Right atrium auricular region (tissue), 2 donors: ENCODE data around the gene FARSA. TPM values are rescaled to one million over a fixed set of nuclear protein-coding genes. Genes with fewer than 3 reads are reported as not detected.
"Not testable (repeated sequence)": the region's sequence is repeated elsewhere in the genome, so short reads cannot be mapped to it uniquely, and the experiment has no call there.

Source experiments
- DNase-seq: peaks from one replicate; pipeline ENCODE4 v3.0.0-alpha.2; 2019; ENCODE audit warnings: low spot score
- H3K27ac ChIP-seq, 2 donors: fragments of 200-600 bp; sonication (generic); 1 replicate in 1 of 2; 2 replicates in 1 of 2; pipeline ENCODE4 v1.5.1; 2016 to 2019
- H3K27me3 ChIP-seq, 2 donors: fragments of 200-600 bp; sonication (generic); one replicate each; pipeline versions ENCODE4 v1.5.1 to v1.6.0; 2017 to 2019
- H3K36me3 ChIP-seq: fragments of 200-600 bp; sonication (generic); one replicate; pipeline ENCODE4 v1.5.1; 2016
- H3K4me1 ChIP-seq, 2 donors: fragments of 200-600 bp; sonication (generic); one replicate each; pipeline versions ENCODE4 v1.5.1 to v1.6.0; 2017 to 2019
- H3K4me3 ChIP-seq, 2 donors: fragments of 200-600 bp; sonication (generic); 1 replicate in 1 of 2; 2 replicates in 1 of 2; pipeline ENCODE4 v1.5.1; 2017 to 2019; ENCODE audit warnings: mild to moderate bottlenecking in 1 of 2, moderate library complexity in 1 of 2
- H3K9me3 ChIP-seq, 2 donors: fragments of 200-600 bp; sonication (generic); one replicate each; pipeline ENCODE4 v1.5.1; 2019
- total RNA-seq, 2 donors: library from RNA; depleted of rRNA; stranded (reverse); fragments of >200 nt; gene quantifications; one replicate each; pipeline ENCODE4 v1.1.0, GENCODE V29; 2016
- TF ChIP-seq, protein P1 (sequence below), 2 donors: fragments of 200-600 bp; sonication (generic); IDR thresholded peaks; one replicate each; pipeline ENCODE4 v1.5.1; 2019; ENCODE audit warnings: antibody characterized with exemption in 2 of 2

The FARSA gene
- total RNA-seq, 2 donors from 2014 or later: 36.4 TPM

- Histone ChIP-seq H3K36me3 (peaks cover 2% of the 10 kb centered on the region), H3K4me1 (peaks cover 0 to 20% of the 10 kb centered on the region in 2 donors), H3K9me3 (no peaks in the 10 kb centered on the region), H3K4me3 (peak within 1 kb of the TSS; percentile 50 to 91), H3K27ac (peak within 1 kb of the TSS; percentile 62 to 75), H3K27me3 (peaks cover 0 to under 1% of the 10 kb centered on the region in 2 donors)
- DNase-seq: peak; percentile 99
- TF ChIP-seq, protein P1, sequence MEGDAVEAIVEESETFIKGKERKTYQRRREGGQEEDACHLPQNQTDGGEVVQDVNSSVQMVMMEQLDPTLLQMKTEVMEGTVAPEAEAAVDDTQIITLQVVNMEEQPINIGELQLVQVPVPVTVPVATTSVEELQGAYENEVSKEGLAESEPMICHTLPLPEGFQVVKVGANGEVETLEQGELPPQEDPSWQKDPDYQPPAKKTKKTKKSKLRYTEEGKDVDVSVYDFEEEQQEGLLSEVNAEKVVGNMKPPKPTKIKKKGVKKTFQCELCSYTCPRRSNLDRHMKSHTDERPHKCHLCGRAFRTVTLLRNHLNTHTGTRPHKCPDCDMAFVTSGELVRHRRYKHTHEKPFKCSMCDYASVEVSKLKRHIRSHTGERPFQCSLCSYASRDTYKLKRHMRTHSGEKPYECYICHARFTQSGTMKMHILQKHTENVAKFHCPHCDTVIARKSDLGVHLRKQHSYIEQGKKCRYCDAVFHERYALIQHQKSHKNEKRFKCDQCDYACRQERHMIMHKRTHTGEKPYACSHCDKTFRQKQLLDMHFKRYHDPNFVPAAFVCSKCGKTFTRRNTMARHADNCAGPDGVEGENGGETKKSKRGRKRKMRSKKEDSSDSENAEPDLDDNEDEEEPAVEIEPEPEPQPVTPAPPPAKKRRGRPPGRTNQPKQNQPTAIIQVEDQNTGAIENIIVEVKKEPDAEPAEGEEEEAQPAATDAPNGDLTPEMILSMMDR (IDR thresholded peaks at IDR 0.05): no peak
These were observed 42.5 kb downstream of the FARSA start, which contains the start of gene GCDH for GRCh38 chr19:12890787-12891552. Gene GCDH, plus strand, starts transcription at chr19:12891160. Its CDS starts 145 bp downstream, at chr19:12891305.

DNA sequence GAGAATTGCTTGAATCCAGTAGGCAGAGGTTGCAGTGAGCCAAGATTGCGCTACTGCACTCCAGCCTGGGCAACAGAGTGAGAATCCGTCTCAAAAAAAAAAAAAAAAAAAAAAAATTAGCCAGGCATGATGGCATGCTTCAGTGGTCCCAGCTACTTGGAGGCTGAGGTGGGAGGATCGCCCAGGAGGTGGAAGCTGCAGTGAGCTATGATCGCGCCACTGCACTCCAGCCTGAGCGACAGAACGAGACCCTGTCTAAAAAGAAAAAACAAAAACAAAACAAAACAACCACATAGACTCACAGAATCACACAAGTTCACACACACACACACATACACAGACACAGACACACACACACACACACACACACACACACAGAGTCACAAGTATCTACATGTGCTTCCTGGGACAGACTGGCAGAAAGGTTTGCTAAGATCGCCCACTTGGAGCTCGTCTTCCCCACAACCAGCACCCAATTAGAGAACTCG, 43.2 kb downstream of the FARSA start:
- Histone ChIP-seq H3K27ac (peak overlapping the region; percentile 31 to 39), H3K4me1 (peaks cover 0 to 26% of the 10 kb centered on the region in 2 donors), H3K4me3 (peak overlapping the region in 1 of 2 donors; percentile 91)
- not testable (repeated sequence) for H3K27me3 ChIP-seq, DNase-seq, H3K36me3 ChIP-seq, H3K9me3 ChIP-seq

- no peak overlapping the region for H3K27ac ChIP-seq
- TF ChIP-seq, protein P1 (IDR thresholded peaks at IDR 0.05): no peak
- no peaks in the 10 kb centered on the region for H3K36me3 ChIP-seq
These were observed 45.4 kb downstream of the FARSA start for GRCh38 chr19:12888006-12888603.

GRCh38 chr19:12886969-12887747, 46.4 kb downstream of the FARSA start, which contains the start of gene KLF1:
Gene KLF1, minus strand, starts transcription at chr19:12887201. Its CDS starts 61 bp downstream, at chr19:12887140.
- H3K4me3 ChIP-seq: no peak within 1 kb of the TSS
- H3K4me1 ChIP-seq: peaks cover 0 to 28% of the 10 kb centered on the region in 2 donors
- peaks cover 0 to 15% of the 10 kb centered on the region in 2 donors for H3K27me3 ChIP-seq
- no peak for DNase-seq
- TF ChIP-seq, protein P1 (IDR thresholded peaks at IDR 0.05): no peak
- H3K27ac ChIP-seq: no peak within 1 kb of the TSS
- H3K9me3 ChIP-seq: peaks cover 0 to 9% of the 10 kb centered on the region in 2 donors
- no peaks in the 10 kb centered on the region for H3K36me3 ChIP-seq

More at GRCh38 chr19:12888006-12888603, 45.4 kb downstream of the FARSA start:
- Histone ChIP-seq H3K4me3 (no peak overlapping the region), H3K9me3 (peaks cover 0 to 9% of the 10 kb centered on the region in 2 donors), H3K4me1 (peaks cover 0 to 32% of the 10 kb centered on the region in 2 donors), H3K27me3 (peaks cover 0 to 15% of the 10 kb centered on the region in 2 donors)
- no peak for DNase-seq

DNA sequence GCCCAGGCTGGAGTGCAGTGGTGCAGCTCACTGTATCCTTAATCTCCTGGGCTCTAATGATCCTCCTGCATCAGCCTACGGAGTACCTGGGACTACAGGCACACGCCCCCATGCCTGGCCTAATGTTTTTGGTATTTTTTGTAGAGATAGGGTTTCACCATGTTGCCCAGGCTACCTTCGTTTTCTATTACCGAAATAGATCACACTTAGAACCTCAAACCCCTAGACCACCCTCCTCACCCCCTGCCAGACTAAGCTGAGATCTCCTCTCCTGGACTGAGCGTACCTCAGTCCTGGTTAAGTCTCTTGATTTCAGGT, 46.9 kb downstream of the FARSA start:
- H3K4me3 ChIP-seq: no peak overlapping the region
- peaks cover 0 to 15% of the 10 kb centered on the region in 2 donors for H3K27me3 ChIP-seq
- DNase-seq: no peak
- H3K4me1 ChIP-seq: peaks cover 0 to 23% of the 10 kb centered on the region in 2 donors
- H3K27ac ChIP-seq: no peak overlapping the region
- no peaks in the 10 kb centered on the region for H3K36me3 ChIP-seq
- TF ChIP-seq, protein P1 (IDR thresholded peaks at IDR 0.05): no peak
- peaks cover 0 to 9% of the 10 kb centered on the region in 2 donors for H3K9me3 ChIP-seq
